HL-60 (cell line): ENCODE measurements around the gene TMEM116.
A peak's percentile ranks its signal among the peaks of the same experiment; 100 is the strongest.

Experiments
- DNase-seq, 2 experiments: peaks; one replicate each; pipeline ENCODE4 v3.0.0-alpha.2; 2010 to 2020; ENCODE audit warnings: low read depth in 1 of 2, low spot score in 1 of 2
- H3K27ac ChIP-seq: fragments of 250-450 bp; sonication (Bioruptor Pico); replicated peaks from 2 replicates; pipeline ENCODE4 v1.5.1; 2020; ENCODE audit warnings: mild to moderate bottlenecking, moderate library complexity
- H3K27me3 ChIP-seq: fragments of 250-450 bp; sonication (Bioruptor Pico); 2 replicates; pipeline ENCODE4 v1.5.1; 2021; ENCODE audit warnings: mild to moderate bottlenecking, moderate library complexity; ENCODE audit not compliant: insufficient read depth, poor library complexity, severe bottlenecking
- H3K4me3 ChIP-seq: replicated peaks from 2 replicates; pipeline ENCODE4 v1.5.1; 2011; ENCODE audit warnings: mild to moderate bottlenecking, control low read depth, low read length; ENCODE audit not compliant: insufficient read depth
- CTCF ChIP-seq: IDR thresholded peaks from one replicate; pipeline ENCODE4 v1.5.1; 2011; ENCODE audit warnings: low read length, control low read depth, inconsistent platforms; ENCODE audit not compliant: insufficient read depth
- GABPA ChIP-seq: IDR thresholded peaks from 2 replicates; pipeline ENCODE4 v1.6.1; 2012; ENCODE audit warnings: low read depth
- POLR2AphosphoS5 ChIP-seq: IDR thresholded peaks from 2 replicates; pipeline ENCODE4 v1.6.1; 2012; ENCODE audit warnings: low read depth
- REST ChIP-seq: IDR thresholded peaks from 2 replicates; pipeline ENCODE4 v1.6.1; 2012; ENCODE audit warnings: low read depth; ENCODE audit not compliant: insufficient replicate concordance
- SPI1 ChIP-seq: IDR thresholded peaks from 2 replicates; pipeline ENCODE4 v1.6.1; 2012; ENCODE audit warnings: low read depth, mild to moderate bottlenecking, borderline replicate concordance

Gene TMEM116

GRCh38 chr12:111925171-111925570, 87.8 kb downstream of the TMEM116 start:
- Histone ChIP-seq H3K4me3 (no peak overlapping the region), H3K27me3 (no peaks in the 10 kb centered on the region), H3K27ac (no peak overlapping the region)
- TF ChIP-seq CTCF = no peak
- peak; percentile 52; the same call in 1 of the 2 replicates for TF ChIP-seq SPI1
- TF ChIP-seq REST = no peak
- no peak for DNase-seq

- no peak for DNase-seq
- no peak for TF ChIP-seq CTCF
- no peak for TF ChIP-seq GABPA
- no peak for TF ChIP-seq SPI1
- no peak for TF ChIP-seq POLR2AphosphoS5
- TF ChIP-seq REST = no peak
- Histone ChIP-seq H3K4me3 (no peak overlapping the region), H3K27ac (no peak overlapping the region), H3K27me3 (no peaks in the 10 kb centered on the region)
These were observed 105.2 kb downstream of the TMEM116 start for GRCh38 chr12:111907740-111908139.

GRCh38 chr12:111905502-111905901, 107.5 kb downstream of the TMEM116 start:
- Histone ChIP-seq H3K27ac (no peak overlapping the region), H3K27me3 (no peaks in the 10 kb centered on the region), H3K4me3 (no peak overlapping the region)
- TF ChIP-seq SPI1 (no peak), GABPA (no peak), CTCF (no peak), REST (no peak), POLR2AphosphoS5 (no peak)
- no peak for DNase-seq
